Epithelial cell of proximal tubule (primary cell): ENCODE data around the gene NCBP3. TPM values are rescaled to one million over a fixed set of nuclear protein-coding genes. Genes with fewer than 3 reads are reported as not detected.
"Not testable (repeated sequence)": the region's sequence is repeated elsewhere in the genome, so short reads cannot be mapped to it uniquely, and the experiment has no call there.

Source experiments
- DNase-seq: peaks from one replicate; pipeline ENCODE4 v3.0.0-alpha.2; 2011; ENCODE audit warnings: low read depth
- H3K4me3 ChIP-seq: 2 replicates; pipeline ENCODE4 v1.5.1; 2011; ENCODE audit warnings: low read depth, mild to moderate bottlenecking, low read length
- CTCF ChIP-seq: conservative IDR thresholded peaks from 2 replicates; pipeline ENCODE4 v1.5.1; 2012; ENCODE audit warnings: low read depth, mild to moderate bottlenecking, low read length
- total RNA-seq: library from RNA; depleted of rRNA; stranded (reverse); fragments of >200 nt; gene quantifications from 2 replicates; pipeline ENCODE4 v1.2.3, GENCODE V29; 2015

Gene NCBP3
- total RNA-seq, 1 donor from 2014 or later = 16.4 TPM

GRCh38 chr17:3792481-3792880, 53.6 kb downstream of the NCBP3 start:
- no peak for TF ChIP-seq CTCF

GRCh38 chr17:3788200-3788599, 57.8 kb downstream of the NCBP3 start:
- TF ChIP-seq CTCF = no peak
- no peak for DNase-seq
- no peak overlapping the region for H3K4me3 ChIP-seq

More at GRCh38 chr17:3792481-3792880, 53.6 kb downstream of the NCBP3 start:
- no peak overlapping the region for H3K4me3 ChIP-seq
- DNase-seq = no peak

GRCh38 chr17:3785323-3785722, 60.7 kb downstream of the NCBP3 start:
- DNase-seq, H3K4me3 ChIP-seq: not testable (repeated sequence)

GRCh38 chr17:3782751-3783150, 63.3 kb downstream of the NCBP3 start:
- no peak overlapping the region for H3K4me3 ChIP-seq
- no peak for TF ChIP-seq CTCF
- DNase-seq = no peak

GRCh38 chr17:3780986-3781385, 65.1 kb downstream of the NCBP3 start:
- no peak overlapping the region for H3K4me3 ChIP-seq
- no peak for TF ChIP-seq CTCF
- DNase-seq = no peak

GRCh38 chr17:3777366-3778120, 68.5 kb downstream of the NCBP3 start:
- H3K4me3 ChIP-seq = no peak overlapping the region
- DNase-seq = no peak
- no peak for TF ChIP-seq CTCF

- TF ChIP-seq CTCF = no peak
- H3K4me3 ChIP-seq = no peak overlapping the region
- no peak for DNase-seq
These were observed 72.1 kb downstream of the NCBP3 start for GRCh38 chr17:3773966-3774365.
